Measurements from ENCODE around the gene TMEM217.
"Not testable (repeated sequence)": the region's sequence is repeated elsewhere in the genome, so short reads cannot be mapped to it uniquely, and the experiment has no call there.

TMEM217 gene

GRCh38 chr6:37209461-37210205 is 48.3 kb downstream of the TMEM217 start:
- DNase-seq = no peak

- DNase-seq = no peak
Observed at GRCh38 chr6:37208793-37209192, 49.2 kb downstream of the TMEM217 start.

- DNase-seq = peak; percentile 68
Observed at GRCh38 chr6:37207903-37208456, 50.0 kb downstream of the TMEM217 start.

- no peak for DNase-seq
Observed at GRCh38 chr6:37206622-37207021, 51.3 kb downstream of the TMEM217 start.

GRCh38 chr6:37205997-37206340 is 52.0 kb downstream of the TMEM217 start:
- DNase-seq = no peak

GRCh38 chr6:37205175-37205996 is 52.6 kb downstream of the TMEM217 start:
- no peak for DNase-seq

GRCh38 chr6:37204014-37204751 is 53.8 kb downstream of the TMEM217 start:
- no peak for DNase-seq

GRCh38 chr6:37202788-37203491 is 55.0 kb downstream of the TMEM217 start:
- DNase-seq = no peak

- DNase-seq = no peak
Observed at GRCh38 chr6:37201726-37202125, 56.2 kb downstream of the TMEM217 start.

GRCh38 chr6:37200085-37200484 is 57.9 kb downstream of the TMEM217 start:
- DNase-seq = no peak

GRCh38 chr6:37196451-37196850 is 61.5 kb downstream of the TMEM217 start:
- DNase-seq = not testable (repeated sequence)

- not testable (repeated sequence) for DNase-seq
Observed at GRCh38 chr6:37194886-37195285, 63.1 kb downstream of the TMEM217 start.

GRCh38 chr6:37192666-37193065 is 65.3 kb downstream of the TMEM217 start:
- DNase-seq = no peak

- no peak for DNase-seq
Observed at GRCh38 chr6:37190159-37190535, 67.8 kb downstream of the TMEM217 start.

- DNase-seq = no peak
Observed at GRCh38 chr6:37188962-37189510, 68.9 kb downstream of the TMEM217 start.

- no peak for DNase-seq
Observed at GRCh38 chr6:37187321-37188022, 70.5 kb downstream of the TMEM217 start.

- not testable (repeated sequence) for DNase-seq
Observed at GRCh38 chr6:37185949-37186720, 71.8 kb downstream of the TMEM217 start.

GRCh38 chr6:37182736-37183590 is 75.0 kb downstream of the TMEM217 start:
- DNase-seq = no peak

- not testable (repeated sequence) for DNase-seq
Observed at GRCh38 chr6:37180610-37181009, 77.3 kb downstream of the TMEM217 start.

- DNase-seq = no peak
Observed at GRCh38 chr6:37180075-37180474, 77.9 kb downstream of the TMEM217 start.
